Bladder microvascular endothelial cell (primary cell): ENCODE results near the gene SRPX2. TPM values are rescaled to one million over a fixed set of nuclear protein-coding genes. Genes with fewer than 3 reads are reported as not detected.

ENCODE experiments used
- total RNA-seq: library from RNA; depleted of rRNA; stranded (reverse); fragments of >200 nt; gene quantifications from 2 replicates; pipeline ENCODE4 v1.2.3, GENCODE V29; 2014

Gene SRPX2, protein sequence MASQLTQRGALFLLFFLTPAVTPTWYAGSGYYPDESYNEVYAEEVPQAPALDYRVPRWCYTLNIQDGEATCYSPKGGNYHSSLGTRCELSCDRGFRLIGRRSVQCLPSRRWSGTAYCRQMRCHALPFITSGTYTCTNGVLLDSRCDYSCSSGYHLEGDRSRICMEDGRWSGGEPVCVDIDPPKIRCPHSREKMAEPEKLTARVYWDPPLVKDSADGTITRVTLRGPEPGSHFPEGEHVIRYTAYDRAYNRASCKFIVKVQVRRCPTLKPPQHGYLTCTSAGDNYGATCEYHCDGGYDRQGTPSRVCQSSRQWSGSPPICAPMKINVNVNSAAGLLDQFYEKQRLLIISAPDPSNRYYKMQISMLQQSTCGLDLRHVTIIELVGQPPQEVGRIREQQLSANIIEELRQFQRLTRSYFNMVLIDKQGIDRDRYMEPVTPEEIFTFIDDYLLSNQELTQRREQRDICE
- total RNA-seq = 6.8 and 59.6 TPM in 2 replicates

DNA sequence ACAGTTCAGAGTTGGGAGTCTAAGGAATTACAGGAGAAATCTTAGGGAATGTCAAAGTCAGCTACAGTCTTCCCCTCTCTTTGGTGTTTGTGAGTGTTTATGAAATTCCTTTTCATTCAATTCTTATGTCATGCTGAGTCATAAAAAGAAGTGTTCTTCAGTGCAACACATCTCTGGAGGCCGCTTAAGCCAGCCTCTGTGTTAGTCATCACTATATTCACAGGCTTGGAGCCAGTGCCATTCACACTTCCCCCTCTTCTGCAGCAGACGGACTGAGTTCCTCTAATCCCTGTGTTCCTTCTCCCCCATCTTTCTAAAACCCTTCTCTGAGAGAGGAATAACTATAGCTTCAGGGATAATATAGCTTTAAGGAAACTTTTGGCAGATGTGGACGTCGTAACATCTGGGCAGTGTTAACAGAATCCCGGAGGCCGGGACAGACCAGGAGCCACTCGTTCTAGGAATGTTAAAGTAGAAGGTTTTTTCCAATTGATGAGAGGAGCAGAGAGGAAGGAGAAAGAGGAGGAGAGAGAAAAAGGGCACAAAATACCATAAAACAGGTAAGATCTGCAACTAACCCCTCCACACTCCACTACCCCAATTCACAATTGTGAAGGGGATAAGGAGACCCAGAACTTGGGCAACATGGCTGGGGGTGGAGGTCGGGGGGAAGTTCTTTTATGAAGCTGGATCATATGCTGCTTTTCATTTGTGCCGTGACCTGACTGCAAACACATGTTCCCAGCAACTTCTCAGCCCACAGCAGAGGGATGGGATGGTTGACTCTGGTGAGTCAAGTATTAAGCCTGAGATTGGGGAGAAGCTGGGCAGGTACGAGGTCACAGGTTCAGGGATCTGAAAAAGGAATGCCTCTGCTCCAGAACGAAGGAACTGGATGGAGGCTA lies at the start of gene SRPX2:
TSS of gene SRPX2 (plus strand) at position 244 of the 905 bp plus-strand sequence. CDS start 2,124 bp downstream, outside the sequence.

DNA sequence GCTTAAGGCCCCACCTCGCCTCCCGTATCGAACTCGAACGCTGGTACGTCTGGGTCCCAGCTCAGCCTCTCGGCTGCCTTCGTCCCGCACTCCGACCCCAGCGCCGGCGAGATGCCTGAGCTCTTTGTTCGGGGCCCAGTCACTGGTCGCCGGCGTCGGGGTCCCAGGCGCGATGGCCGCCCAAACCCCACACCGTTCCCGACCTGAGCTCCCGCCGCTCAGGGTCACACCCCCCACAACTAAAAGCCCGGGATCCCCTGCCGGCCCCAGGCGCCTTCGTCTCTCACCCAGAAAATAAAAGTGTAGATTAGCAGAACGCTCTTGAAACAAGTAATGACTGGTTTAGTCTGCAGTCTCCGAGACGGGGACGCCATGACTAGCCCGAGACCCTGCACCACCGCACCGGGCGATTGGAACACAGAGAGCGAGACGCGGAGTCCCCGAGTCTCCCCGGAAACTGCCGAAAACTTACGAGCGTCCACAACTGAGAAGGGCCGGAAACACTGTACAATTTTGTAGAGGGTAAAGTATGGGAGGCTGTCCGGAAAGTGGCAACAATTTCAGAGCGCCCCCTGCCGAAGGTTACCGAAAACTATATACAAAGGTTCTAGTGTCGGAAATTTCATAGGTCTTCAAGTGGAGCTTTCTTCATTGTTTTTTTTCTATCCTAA lies 7.5 kb upstream of the SRPX2 start, which contains the start of gene TSPAN6:
TSS of gene TSPAN6 (minus strand) at position 486 of the 671 bp plus-strand sequence. CDS start at position 374, 112 bp downstream.

Other genes with a start within 250 kb of the SRPX2 start
- 0.97 and 2.2 TPM in 2 replicates for gene PCDH19, start 233.9 kb upstream of the SRPX2 start, total RNA-seq
- gene TNMD, start 59.3 kb upstream of the SRPX2 start, total RNA-seq = under 0.01 TPM in 1 of 2 replicates, not detected in the other
- gene TSPAN6, start 7.4 kb upstream of the SRPX2 start, total RNA-seq = 32.4 and 84.7 TPM in 2 replicates
- 27.7 and 30.8 TPM in 2 replicates for gene SYTL4, start 87.9 kb downstream of the SRPX2 start, total RNA-seq
- 13.8 and 23.2 TPM in 2 replicates for gene CSTF2, start 176.2 kb downstream of the SRPX2 start, total RNA-seq
- not detected in 2 replicates for gene NOX1, start 230.2 kb downstream of the SRPX2 start, total RNA-seq